GM18511 (cell line): Measurements from ENCODE around the gene GORASP2.

Experiments
- ATAC-seq: cut with Tn5 transposase; IDR thresholded peaks from one replicate; pipeline ENCODE4 v1.9.1; 2021; ENCODE audit warnings: mild to moderate bottlenecking, moderate library complexity; ENCODE audit not compliant: unreplicated experiment

GORASP2 gene

GRCh38 chr2:170963386-170963785, 34.3 kb downstream of the GORASP2 start:
- no peak for ATAC-seq

- no peak for ATAC-seq
Measured at GRCh38 chr2:170965446-170966225, 36.6 kb downstream of the GORASP2 start.

DNA sequence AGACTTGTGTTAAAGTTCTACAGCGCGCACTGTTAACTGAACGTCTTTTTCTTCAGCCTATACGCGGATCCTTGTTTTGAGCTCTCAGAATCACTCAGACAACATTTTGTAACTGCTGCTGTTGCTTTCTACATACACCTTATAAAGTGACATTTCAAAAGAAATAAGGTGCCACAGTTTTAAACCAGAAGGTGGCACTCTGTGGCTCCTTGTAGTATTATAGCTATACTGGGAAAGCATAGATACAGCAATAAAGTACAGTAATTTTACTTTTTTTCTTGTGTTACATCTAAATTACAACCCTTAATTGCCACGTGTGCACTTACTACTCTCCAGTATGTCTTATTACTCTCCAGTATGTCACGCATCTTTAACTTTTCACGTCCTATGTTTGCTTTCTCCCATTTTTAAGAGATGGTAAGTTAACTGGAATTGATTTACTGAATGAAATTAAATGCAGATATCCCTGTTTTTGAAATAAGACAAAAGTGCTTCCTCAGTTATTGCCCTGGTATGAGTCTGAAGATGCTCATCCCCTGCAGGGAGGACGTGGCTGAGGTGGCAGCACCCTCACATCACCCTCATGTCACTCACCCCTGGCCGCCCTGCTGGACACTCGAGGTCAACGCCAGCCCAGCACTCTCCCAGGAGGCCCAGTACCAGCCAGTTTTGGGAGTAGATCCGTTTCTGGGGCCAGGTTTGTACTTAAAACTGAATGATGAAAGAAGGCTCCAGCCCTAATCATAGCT, 37.8 kb downstream of the GORASP2 start:
- ATAC-seq: no peak

DNA sequence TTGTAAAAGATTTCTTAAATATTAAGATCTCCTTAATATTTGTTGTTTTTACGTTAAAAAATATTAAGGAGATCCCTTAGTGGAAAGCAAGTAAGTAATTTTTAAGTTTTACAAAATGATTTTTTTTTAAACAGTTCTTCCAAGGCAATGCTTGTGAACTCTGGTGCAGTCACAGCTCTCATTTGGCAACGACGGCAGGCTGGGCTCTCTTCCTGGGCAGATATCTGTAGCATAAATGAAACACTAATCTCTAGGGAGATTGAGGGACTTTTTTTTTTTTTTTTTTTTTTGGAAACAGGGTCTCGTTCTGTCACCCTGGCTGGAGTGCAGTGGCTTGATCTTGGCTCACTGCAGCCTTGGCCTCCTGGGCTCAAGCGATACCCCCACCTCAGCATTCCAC, 38.5 kb downstream of the GORASP2 start:
- no peak for ATAC-seq

DNA sequence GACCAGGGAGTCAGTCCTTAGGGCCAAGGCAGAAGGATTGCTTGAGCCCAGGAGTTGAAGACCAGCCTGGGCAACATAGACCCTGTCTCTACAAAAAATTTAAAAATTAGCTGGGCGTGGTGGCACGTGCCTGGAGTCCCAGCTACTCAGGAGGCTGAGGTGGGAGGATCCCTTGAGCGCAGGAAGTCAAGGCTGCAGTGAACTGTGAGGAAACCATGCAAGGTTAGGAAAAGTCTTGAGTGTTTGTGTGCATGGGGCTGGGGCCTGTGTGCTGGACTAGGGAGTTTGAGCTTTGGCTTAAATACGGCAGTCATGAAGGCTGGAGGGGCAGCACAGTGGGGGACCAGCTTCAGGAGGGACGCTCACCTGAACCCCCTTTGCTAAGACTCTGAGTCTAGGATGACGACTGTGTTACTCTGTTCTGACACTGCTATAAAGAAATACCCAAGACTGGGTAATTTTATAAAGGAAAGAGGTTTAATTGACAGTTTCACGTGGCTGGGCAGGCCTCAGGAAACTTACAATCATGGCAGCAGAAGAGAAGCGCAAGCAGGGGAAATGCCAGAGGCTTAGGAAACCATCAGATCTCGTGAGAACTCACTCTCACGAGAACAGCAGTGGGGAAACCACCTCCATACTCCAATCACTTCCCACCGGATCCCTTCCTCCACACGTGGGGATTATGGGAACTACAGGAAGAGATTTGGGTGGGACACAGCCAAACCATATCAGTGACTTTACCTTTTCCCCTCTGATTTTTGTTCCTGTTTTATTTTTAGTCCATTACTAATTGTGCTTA, 39.4 kb downstream of the GORASP2 start:
- ATAC-seq: no peak

DNA sequence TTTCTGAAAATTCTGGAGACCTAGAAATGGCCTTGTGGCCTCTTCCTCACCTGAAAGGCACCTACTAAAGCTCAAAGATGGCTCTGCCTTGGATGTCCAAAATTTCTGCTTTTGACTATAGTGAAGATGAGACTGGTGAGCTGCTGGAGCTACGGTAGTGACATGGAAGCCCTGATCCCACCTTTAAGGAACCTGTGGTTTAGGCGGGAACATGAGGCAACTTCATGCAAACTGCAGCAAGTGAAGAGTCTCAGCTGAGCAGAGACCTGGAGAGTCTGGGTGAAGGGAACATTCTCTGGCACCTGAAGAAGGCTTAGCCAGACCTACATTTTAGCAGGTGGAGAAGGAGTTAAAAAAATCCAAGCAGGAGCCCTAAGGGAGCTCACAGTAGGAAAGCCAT, 40.0 kb downstream of the GORASP2 start:
- no peak for ATAC-seq

- no peak for ATAC-seq
Measured at GRCh38 chr2:170969872-170970496, 40.9 kb downstream of the GORASP2 start.

DNA sequence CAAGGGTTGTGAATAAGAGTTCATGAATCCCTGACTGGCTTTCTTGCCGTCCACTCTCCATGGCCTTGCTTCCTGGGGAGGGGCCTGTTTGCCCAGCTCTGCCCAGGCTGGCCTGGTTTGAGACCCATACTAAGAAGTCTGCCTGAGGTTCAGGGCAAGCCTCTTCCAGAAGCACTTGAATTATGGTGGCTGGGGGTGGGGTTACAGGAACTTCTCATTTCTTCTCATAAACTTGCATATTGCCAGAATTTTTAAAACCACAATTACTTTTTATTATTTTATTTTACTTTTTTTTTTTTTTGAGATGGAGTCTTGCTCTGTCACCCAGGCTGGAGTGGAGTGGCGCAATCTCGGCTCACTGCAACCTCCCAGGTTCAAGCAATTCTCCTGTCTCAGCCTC, 42.0 kb downstream of the GORASP2 start:
- ATAC-seq: no peak

- no peak for ATAC-seq
Measured at GRCh38 chr2:170972296-170973224, 43.5 kb downstream of the GORASP2 start.

- no peak for ATAC-seq
Measured at GRCh38 chr2:170973225-170973491, 44.1 kb downstream of the GORASP2 start.

DNA sequence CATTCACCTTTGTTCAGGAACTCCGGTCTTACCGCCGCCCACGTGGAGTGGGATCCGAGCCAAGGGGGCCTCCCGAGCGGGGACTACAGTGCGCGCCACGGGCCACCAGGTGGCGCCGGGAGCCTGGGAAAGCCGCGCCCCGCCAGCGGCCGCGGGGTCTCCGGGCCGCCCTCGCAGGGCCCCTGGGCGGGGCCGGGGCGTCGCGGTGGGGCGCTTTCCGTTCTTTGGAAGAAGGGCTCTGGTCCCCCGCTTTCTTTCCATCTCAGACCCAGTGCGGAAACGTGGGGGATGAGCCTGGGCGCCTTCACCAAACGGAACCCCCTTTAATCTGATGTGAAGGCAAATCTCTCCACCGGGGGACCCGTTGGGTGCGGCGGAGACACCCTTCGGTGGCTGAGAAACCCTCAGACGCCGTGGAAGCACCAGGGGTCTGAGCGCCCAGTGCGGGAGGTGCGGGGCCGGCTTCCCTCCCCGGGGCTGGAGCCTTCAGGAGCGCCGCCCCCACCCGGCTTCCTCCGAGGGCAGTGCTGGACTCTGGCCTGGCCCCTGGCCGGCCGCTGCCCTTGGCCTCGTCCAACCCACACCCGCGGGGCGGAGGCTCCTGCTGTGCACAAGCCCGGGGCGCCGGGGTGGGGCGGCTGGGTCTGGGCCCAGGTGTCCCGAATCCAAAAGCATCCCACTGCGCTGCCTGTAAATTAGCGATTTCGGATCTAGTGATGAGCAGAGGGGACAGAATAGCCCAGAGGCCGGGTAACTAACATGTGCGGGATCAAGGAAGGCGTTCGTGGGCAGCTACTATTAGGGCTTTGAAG, 44.6 kb downstream of the GORASP2 start:
- ATAC-seq: peak; percentile 97

- ATAC-seq: no peak
Measured at GRCh38 chr2:170974304-170974993, 45.4 kb downstream of the GORASP2 start.

DNA sequence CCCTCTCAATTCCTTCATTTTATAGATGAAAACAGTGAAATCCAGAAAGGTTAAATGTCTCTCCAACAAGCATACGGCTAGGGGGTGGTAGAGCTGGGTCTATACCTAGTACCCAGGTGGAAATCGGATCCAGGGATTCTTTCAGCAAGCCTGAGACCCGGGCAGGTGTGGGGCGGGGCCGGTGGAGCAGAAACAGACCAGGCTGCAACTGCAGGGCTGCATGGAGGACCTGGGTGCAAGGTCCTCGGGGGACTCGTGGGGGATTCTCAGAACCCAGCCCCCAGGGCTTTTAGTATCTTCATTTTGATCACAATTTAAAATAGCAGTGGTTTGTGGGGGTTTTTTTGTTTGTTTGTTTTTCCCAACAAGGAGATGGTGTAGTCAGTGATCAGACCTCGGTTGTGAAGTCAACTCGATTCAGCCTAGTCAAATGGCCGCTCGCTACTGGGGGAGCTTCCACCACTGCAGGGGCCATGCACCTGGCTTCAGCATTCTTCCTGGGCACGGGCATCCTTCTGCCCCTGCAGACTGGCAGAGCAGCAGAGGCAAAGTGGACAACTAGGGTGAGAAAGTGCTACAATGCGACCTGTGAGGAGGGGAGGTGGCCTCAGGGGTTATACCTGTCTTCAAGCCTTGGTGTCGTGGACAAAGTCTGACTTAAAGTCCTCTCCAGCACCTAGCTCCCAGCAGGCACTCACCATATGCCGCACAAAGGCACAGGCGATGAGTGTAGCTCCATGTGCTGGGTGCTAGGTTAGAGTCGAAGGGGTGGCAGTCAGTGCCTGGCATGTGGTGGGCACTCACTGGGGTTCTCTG, 46.3 kb downstream of the GORASP2 start:
- ATAC-seq: no peak

GRCh38 chr2:170975943-170976270, 46.9 kb downstream of the GORASP2 start:
- ATAC-seq: no peak

GRCh38 chr2:170984079-170984478, 55.0 kb downstream of the GORASP2 start:
- no peak for ATAC-seq

GRCh38 chr2:170985407-170985806, 56.4 kb downstream of the GORASP2 start:
- ATAC-seq: no peak

- ATAC-seq: no peak
Measured at GRCh38 chr2:170986566-170987258, 57.7 kb downstream of the GORASP2 start.
